GM12878 (cell line): ENCODE measurements around the gene CCDC186. TPM values are rescaled to one million over a fixed set of nuclear protein-coding genes. Genes with fewer than 3 reads are reported as not detected.

Experiments used
- ATAC-seq: fragments of 200-7000 bp; cut with Tn5 transposase; 3 replicates; pipeline ENCODE4 v1.9.1; 2020; ENCODE audit warnings: mild to moderate bottlenecking, moderate library complexity
- BruUV-seq: library from RNA; stranded (reverse); fragments of 400-500 nt; replicated peaks from 2 replicates; lab custom pipeline; 2021; lab: Mats Ljungman, UMichigan
- CTCF ChIA-PET: fragments of 300-600 bp; sonication (Branson Sonifier 250); formaldehyde crosslinking; extraction: SDS; loops from one replicate; lab custom pipeline; 2021; ENCODE audit warnings: inconsistent platforms; lab: Yijun Ruan, JAX
- POLR2A ChIA-PET: fragments of 350-600 bp; formaldehyde crosslinking; extraction: SDS; loops from one replicate; lab custom pipeline; 2021; ENCODE audit warnings: inconsistent platforms; lab: Charles Lee
- RAD21 ChIA-PET: fragments of 300-600 bp; sonication (Branson Sonifier 250); formaldehyde crosslinking; loops from one replicate; lab custom pipeline; 2023; ENCODE audit warnings: antibody characterized with exemption; ENCODE audit not compliant: unreplicated experiment; lab: Charles Lee
- SMC1A ChIA-PET: fragments of 300-600 bp; sonication (Branson Sonifier 250); formaldehyde crosslinking; loops from one replicate; lab custom pipeline; 2023; ENCODE audit not compliant: unreplicated experiment, uncharacterized antibody; lab: Charles Lee
- DNase-seq: peaks from one replicate; pipeline ENCODE4 v3.0.0-alpha.2; 2011; ENCODE audit warnings: low read depth, low spot score
- FAIRE-seq: peaks from 3 replicates; lab custom pipeline; 2011; peaks lifted over from hg19 to GRCh38; lab: Jason Lieb, UNC
- H2AFZ ChIP-seq: 2 replicates; pipeline ENCODE4 v1.6.0; 2011; ENCODE audit warnings: low read depth, low read length, control low read depth; ENCODE audit not compliant: control insufficient read depth
- H3K27ac ChIP-seq: 2 replicates; pipeline ENCODE4 v1.5.1; 2011; ENCODE audit warnings: control low read depth; ENCODE audit not compliant: control insufficient read depth, insufficient read depth
- H3K27me3 ChIP-seq, 2 experiments: replicated peaks in 1 of 2; 2 replicates each; pipeline versions ENCODE4 v1.6.0 to v1.6.1; 2011; ENCODE audit warnings: low read length in 1 of 2; ENCODE audit not compliant: control insufficient read depth in 2 of 2, insufficient read depth in 2 of 2
- H3K36me3 ChIP-seq, 2 experiments: 2 replicates each; pipeline ENCODE4 v1.5.1; 2011; ENCODE audit warnings: low read length in 1 of 2; ENCODE audit not compliant: control insufficient read depth in 2 of 2, insufficient read depth in 2 of 2
- H3K4me1 ChIP-seq: 2 replicates; pipeline ENCODE4 v1.6.1; 2011; ENCODE audit warnings: mild to moderate bottlenecking, low read length, moderate library complexity, mixed read lengths; ENCODE audit not compliant: control insufficient read depth, insufficient read depth
- H3K4me2 ChIP-seq: 2 replicates; pipeline ENCODE4 v1.6.0; 2011; ENCODE audit warnings: control low read depth; ENCODE audit not compliant: control insufficient read depth, insufficient read depth
- H3K4me3 ChIP-seq: fragments of 200-600 bp; sonication (generic); 2 replicates; pipeline ENCODE4 v1.5.1; 2016
- H3K79me2 ChIP-seq: 2 replicates; pipeline ENCODE4 v1.6.0; 2011; ENCODE audit warnings: low read length; ENCODE audit not compliant: control insufficient read depth, insufficient read depth
- H3K9ac ChIP-seq: 2 replicates; pipeline ENCODE4 v1.8.0; 2011; ENCODE audit warnings: low read length, control low read depth, mixed read lengths; ENCODE audit not compliant: control insufficient read depth, insufficient read depth
- H3K9me3 ChIP-seq: replicated peaks from 3 replicates; pipeline ENCODE4 v1.5.1; 2011; ENCODE audit warnings: mild to moderate bottlenecking, low read length; ENCODE audit not compliant: control insufficient read depth, insufficient read depth
- H4K20me1 ChIP-seq: 2 replicates; pipeline ENCODE4 v1.6.0; 2011; ENCODE audit not compliant: control insufficient read depth, insufficient read depth
- BMI1 ChIP-seq: fragments of 450-650 bp; IDR thresholded peaks from 2 replicates; pipeline ENCODE4 v1.6.1; 2016; ENCODE audit warnings: mild to moderate bottlenecking, moderate library complexity, borderline replicate concordance
- BRCA1 ChIP-seq: IDR thresholded peaks from 2 replicates; pipeline ENCODE4 v1.6.1; 2011; ENCODE audit warnings: low read depth, low read length, improper control_type of control experiment
- CTCF ChIP-seq, 3 experiments: IDR thresholded peaks in 2 of 3; conservative IDR thresholded peaks in 1 of 3; 2 replicates each; pipeline ENCODE4 v1.5.1; 2011; ENCODE audit warnings: low read depth in 3 of 3, low read length in 3 of 3, mild to moderate bottlenecking in 3 of 3, control low read depth in 2 of 3, moderate library complexity in 2 of 3, inconsistent platforms in 1 of 3, mixed read lengths in 1 of 3; ENCODE audit not compliant: control insufficient read depth in 2 of 3, insufficient read depth in 1 of 3; ENCODE audit errors: extremely low read depth in 1 of 3
- CUX1 ChIP-seq: IDR thresholded peaks from 2 replicates; pipeline ENCODE4 v1.6.1; 2012; ENCODE audit warnings: improper control_type of control experiment, low read depth, low read length; ENCODE audit not compliant: insufficient replicate concordance
- FOS ChIP-seq: IDR thresholded peaks from 3 replicates; pipeline ENCODE4 v1.6.1; 2011; ENCODE audit warnings: borderline replicate concordance; ENCODE audit not compliant: insufficient read length; ENCODE audit errors: extremely low read depth
- KDM1A ChIP-seq: fragments of 200-600 bp; sonication (generic); IDR thresholded peaks from 2 replicates; pipeline ENCODE4 v1.6.1; 2016; ENCODE audit warnings: borderline replicate concordance
- NFYB ChIP-seq: IDR thresholded peaks from 2 replicates; pipeline ENCODE4 v1.6.1; 2011; ENCODE audit warnings: low read depth, mild to moderate bottlenecking, low read length, improper control_type of control experiment, moderate library complexity; ENCODE audit not compliant: insufficient read depth
- RAD51 ChIP-seq: fragments of 450-650 bp; IDR thresholded peaks from 2 replicates; pipeline ENCODE4 v1.6.1; 2016; ENCODE audit warnings: moderate library complexity, mild to moderate bottlenecking, inconsistent platforms
- SMAD1 ChIP-seq: fragments of 450-650 bp; IDR thresholded peaks from 2 replicates; pipeline ENCODE4 v1.6.1; 2018; ENCODE audit warnings: mild to moderate bottlenecking, low read depth; ENCODE audit not compliant: partially characterized antibody
- YBX1 ChIP-seq: fragments of 450-650 bp; IDR thresholded peaks from 2 replicates; pipeline ENCODE4 v1.6.1; 2016; ENCODE audit warnings: antibody characterized with exemption
- YY1 ChIP-seq: IDR thresholded peaks from 2 replicates; pipeline ENCODE4 v1.6.1; 2011; ENCODE audit warnings: low read depth, mild to moderate bottlenecking, low read length
- WGBS: methylation state at CpG from one replicate; pipeline ENCODE4 v1.1.6; 2016; ENCODE audit warnings: low lambda C conversion rate; ENCODE audit not compliant: insufficient replicate concordance, insufficient coverage; ENCODE audit errors: missing lambda C conversion rate; 5-methylcytosine and 5-hydroxymethylcytosine counted together
- in situ Hi-C: fragments of 300-500 bp; cut with MboI; formaldehyde crosslinking; loops from 9 replicates; pipeline ENCODE4 v1.14.3; 2018; ENCODE audit warnings: mixed read lengths
- intact Hi-C: fragments of 100-400 bp; cut with micrococcal nuclease; formaldehyde crosslinking; loops from one replicate; pipeline ENCODE4 v1.14.2; 2022; ENCODE audit not compliant: unreplicated experiment
- polyA plus RNA-seq, 11 experiments: library from polyadenylated mRNA; depleted of rRNA in 4 of 11; unstranded in 6 of 11; stranded (reverse) in 5 of 11; fragments of >200 nt; fragmentation: Nextera tagmentation in 4 of 11; fragmentation: Illumina TruSeq in 1 of 11; extraction: Ambion mirVana in 4 of 11; extraction: Trizol in 1 of 11; gene quantifications; 1 replicate in 1 of 11; 2 replicates in 10 of 11; pipeline versions ENCODE4 v1.2.1 to v1.2.3, GENCODE V29; 2011 to 2016; ENCODE audit warnings: inconsistent platforms in 2 of 11, missing spikeins in 2 of 11, low read depth in 1 of 11
- total RNA-seq, 4 experiments: library from RNA; depleted of rRNA in 3 of 4; stranded (reverse); fragments of >200 nt in 3 of 4; fragmentation: Illumina TruSeq in 1 of 4; extraction: Trizol in 1 of 4; gene quantifications; 2 replicates each; pipeline versions ENCODE4 v1.2.1 to v1.2.3, GENCODE V29; 2013 to 2021

CCDC186 gene
- total and polyA plus RNA-seq, 10 of the 15 experiments (the other 5 are each of a cell fraction or from before 2014, with no cell fraction given), result 3.5 to 13.1 (median 7.3) TPM

- BruUV-seq, result no TSS peak
- no peak for DNase-seq
- Histone ChIP-seq H3K4me1 (no peaks in the 10 kb centered on the region; the same call in 1 of the 2 replicates), H2AFZ (no peak overlapping the region), H3K27ac (no peak overlapping the region), H3K36me3 (no peaks in the 10 kb centered on the region), H3K79me2 (no peaks in the 10 kb centered on the region), H3K27me3 (peaks cover 0 to 5% of the 10 kb centered on the region in 2 experiments; a peak in 3 of 4 replicates), H3K9me3 (no peaks in the 10 kb centered on the region), H3K9ac (no peak overlapping the region), H3K4me3 (no peak overlapping the region), H4K20me1 (no peaks in the 10 kb centered on the region), H3K4me2 (no peak overlapping the region)
- WGBS, result 64% methylated on average over 3 of the region's 3 CpGs
- ChIA-PET CTCF (no interaction called here), POLR2A (no interaction called here), SMC1A (no interaction called here), RAD21 (no interaction called here)
- TF ChIP-seq CUX1 (no peak), YY1 (no peak), BRCA1 (no peak), KDM1A (no peak), FOS (no peak), BMI1 (no peak), RAD51 (no peak), NFYB (no peak), SMAD1 (no peak), CTCF (IDR thresholded peaks at IDR 0.05 in 2 of 3, conservative IDR thresholded peaks at IDR 0.05 in 1 of 3; ENCODE audit: control insufficient read depth in 2 of 3, extremely low read depth in 1 of 3, insufficient read depth in 1 of 3, low read depth in 3 of 3, low read length in 3 of 3) (no peak), YBX1 (no peak)
- in situ Hi-C loops, result loop anchor here (25.0 kb wide), 1 partner anchor 109 kb away; no protein-coding TSS in a partner anchor
- intact Hi-C loops, result no loop called here
- FAIRE-seq, result no peak
- ATAC-seq, result no peak
These were observed 28.8 kb upstream of the CCDC186 start for GRCh38 chr10:114202812-114203211.
